Prostate gland (tissue), 2 donors: Measurements from ENCODE around the gene PHF12. TPM values are rescaled to one million over a fixed set of nuclear protein-coding genes. Genes with fewer than 3 reads are reported as not detected.

Experiments used
- DNase-seq: peaks from one replicate; pipeline ENCODE4 v3.0.0-alpha.2; 2019; ENCODE audit warnings: low spot score
- H3K27ac ChIP-seq, 2 donors: fragments of 200-600 bp; sonication (generic); 2 replicates each; pipeline ENCODE4 v1.5.1; 2017 to 2019
- H3K27me3 ChIP-seq: fragments of 200-600 bp; sonication (generic); replicated peaks from 2 replicates; pipeline ENCODE4 v1.5.1; 2019; ENCODE audit not compliant: insufficient read depth
- H3K36me3 ChIP-seq, 2 donors: fragments of 200-600 bp; sonication (generic); 1 replicate in 1 of 2; 2 replicates in 1 of 2; pipeline versions ENCODE4 v1.5.1 to v1.8.1; 2017 to 2019
- H3K4me1 ChIP-seq: fragments of 200-600 bp; sonication (generic); replicated peaks from 2 replicates; pipeline ENCODE4 v1.5.1; 2019
- H3K4me3 ChIP-seq, 2 donors: fragments of 200-600 bp; sonication (generic); 2 replicates each; pipeline ENCODE4 v1.5.1; 2017 to 2019
- H3K9me3 ChIP-seq: fragments of 200-600 bp; sonication (generic); 2 replicates; pipeline ENCODE4 v1.5.1; 2017
- POLR2A ChIP-seq: fragments of 450-650 bp; IDR thresholded peaks from one replicate; pipeline ENCODE4 v1.6.1; 2016; ENCODE audit warnings: antibody characterized with exemption, mild to moderate bottlenecking
- POLR2AphosphoS5 ChIP-seq: sonication (generic); formaldehyde crosslinking; IDR thresholded peaks from one replicate; pipeline ENCODE4 v1.6.1; 2017; ENCODE audit warnings: antibody characterized with exemption
- WGBS: methylation state at CpG from one replicate; pipeline ENCODE4 v1.1.5; 2018; 5-methylcytosine and 5-hydroxymethylcytosine counted together
- intact Hi-C: fragments of 100-400 bp; cut with DNase I; formaldehyde crosslinking; loops from one replicate; pipeline ENCODE4 v1.14.2; 2022
- total RNA-seq, 2 donors: library from RNA; depleted of rRNA; stranded (reverse); fragments of >200 nt; gene quantifications; one replicate each; pipeline ENCODE4 v1.1.0, GENCODE V29; 2016
- TF ChIP-seq, protein P1 (sequence below), 4 experiments: fragments of 200-600 bp in 2 of 4; fragments of 450-650 bp in 2 of 4; sonication (generic) in 2 of 4; IDR thresholded peaks; 1 replicate in 3 of 4; 2 replicates in 1 of 4; pipeline ENCODE4 v1.5.1; 2016 to 2019; ENCODE audit warnings: antibody characterized with exemption in 4 of 4, mild to moderate bottlenecking in 2 of 4, moderate library complexity in 2 of 4

PHF12 gene
- total RNA-seq, 2 donors from 2014 or later: 74.9 to 112 TPM

DNA sequence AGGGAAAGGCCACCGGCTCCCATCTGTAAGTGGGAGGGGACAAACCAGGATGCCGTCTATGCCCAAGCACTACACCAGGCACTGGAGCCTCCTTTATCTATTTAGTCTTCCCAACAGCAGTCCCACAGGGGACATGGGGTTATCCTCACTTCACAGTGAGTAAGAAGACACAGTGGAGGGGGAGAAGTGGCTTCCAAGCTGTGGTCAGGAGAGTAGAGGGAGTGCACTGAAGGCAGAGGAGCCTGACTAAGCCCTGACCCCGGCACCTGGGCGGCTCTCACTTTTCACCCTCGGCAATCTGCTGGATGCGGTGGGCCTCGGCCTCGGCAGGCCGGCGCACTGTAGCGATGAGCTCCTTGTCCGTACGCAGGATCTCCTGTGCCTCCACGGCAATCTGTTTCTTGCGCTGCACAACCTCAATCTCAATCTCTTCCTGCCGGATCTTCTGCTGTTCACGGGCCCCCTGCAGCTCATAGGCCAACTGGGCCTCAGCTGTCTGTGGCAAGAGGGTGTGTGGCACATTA lies 69.7 kb downstream of the PHF12 start:
- WGBS: 93% methylated on average over 17 of the region's 17 CpGs
- no peaks in the 10 kb centered on the region for H3K27me3 ChIP-seq
- no peaks in the 10 kb centered on the region for H3K9me3 ChIP-seq
- no peaks in the 10 kb centered on the region for H3K4me1 ChIP-seq
- H3K27ac ChIP-seq: no peak overlapping the region
- peaks cover 23 to 44% of the 10 kb centered on the region in 2 donors for H3K36me3 ChIP-seq
- H3K4me3 ChIP-seq: no peak overlapping the region
- intact Hi-C loops: no loop called here
- DNase-seq: no peak
- TF ChIP-seq POLR2AphosphoS5: no peak
- TF ChIP-seq, protein P1, sequence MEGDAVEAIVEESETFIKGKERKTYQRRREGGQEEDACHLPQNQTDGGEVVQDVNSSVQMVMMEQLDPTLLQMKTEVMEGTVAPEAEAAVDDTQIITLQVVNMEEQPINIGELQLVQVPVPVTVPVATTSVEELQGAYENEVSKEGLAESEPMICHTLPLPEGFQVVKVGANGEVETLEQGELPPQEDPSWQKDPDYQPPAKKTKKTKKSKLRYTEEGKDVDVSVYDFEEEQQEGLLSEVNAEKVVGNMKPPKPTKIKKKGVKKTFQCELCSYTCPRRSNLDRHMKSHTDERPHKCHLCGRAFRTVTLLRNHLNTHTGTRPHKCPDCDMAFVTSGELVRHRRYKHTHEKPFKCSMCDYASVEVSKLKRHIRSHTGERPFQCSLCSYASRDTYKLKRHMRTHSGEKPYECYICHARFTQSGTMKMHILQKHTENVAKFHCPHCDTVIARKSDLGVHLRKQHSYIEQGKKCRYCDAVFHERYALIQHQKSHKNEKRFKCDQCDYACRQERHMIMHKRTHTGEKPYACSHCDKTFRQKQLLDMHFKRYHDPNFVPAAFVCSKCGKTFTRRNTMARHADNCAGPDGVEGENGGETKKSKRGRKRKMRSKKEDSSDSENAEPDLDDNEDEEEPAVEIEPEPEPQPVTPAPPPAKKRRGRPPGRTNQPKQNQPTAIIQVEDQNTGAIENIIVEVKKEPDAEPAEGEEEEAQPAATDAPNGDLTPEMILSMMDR (IDR thresholded peaks at IDR 0.05): no peak
- TF ChIP-seq POLR2A: no peak

DNA sequence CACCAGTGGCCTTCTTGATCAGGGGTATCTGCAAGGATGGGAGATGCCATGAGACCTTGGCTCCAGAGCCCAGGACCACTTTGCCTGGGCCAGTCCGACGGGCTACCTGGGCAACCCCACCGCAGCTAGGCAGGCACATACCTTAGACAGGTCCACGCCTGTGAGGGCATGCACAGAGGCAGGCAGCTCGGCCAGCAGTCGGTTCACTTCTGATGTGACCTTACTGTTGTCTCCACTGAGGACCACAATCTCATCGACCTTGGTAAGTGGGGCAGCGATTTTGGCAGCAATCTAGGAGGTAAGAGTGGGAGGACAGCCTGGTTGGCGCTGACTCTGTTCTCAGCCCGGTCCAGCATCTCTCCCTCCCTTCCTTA lies 70.8 kb downstream of the PHF12 start:
- H3K9me3 ChIP-seq: no peaks in the 10 kb centered on the region
- 59% methylated on average over 10 of the region's 10 CpGs for WGBS
- peaks cover 23 to 44% of the 10 kb centered on the region in 2 donors for H3K36me3 ChIP-seq
- H3K27ac ChIP-seq: no peak overlapping the region
- no peak for TF ChIP-seq POLR2AphosphoS5
- TF ChIP-seq POLR2A: no peak
- TF ChIP-seq, protein P1 (IDR thresholded peaks at IDR 0.05): no peak
- intact Hi-C loops: no loop called here
- no peaks in the 10 kb centered on the region for H3K27me3 ChIP-seq
- DNase-seq: no peak
- H3K4me3 ChIP-seq: no peak overlapping the region
- H3K4me1 ChIP-seq: no peaks in the 10 kb centered on the region

DNA sequence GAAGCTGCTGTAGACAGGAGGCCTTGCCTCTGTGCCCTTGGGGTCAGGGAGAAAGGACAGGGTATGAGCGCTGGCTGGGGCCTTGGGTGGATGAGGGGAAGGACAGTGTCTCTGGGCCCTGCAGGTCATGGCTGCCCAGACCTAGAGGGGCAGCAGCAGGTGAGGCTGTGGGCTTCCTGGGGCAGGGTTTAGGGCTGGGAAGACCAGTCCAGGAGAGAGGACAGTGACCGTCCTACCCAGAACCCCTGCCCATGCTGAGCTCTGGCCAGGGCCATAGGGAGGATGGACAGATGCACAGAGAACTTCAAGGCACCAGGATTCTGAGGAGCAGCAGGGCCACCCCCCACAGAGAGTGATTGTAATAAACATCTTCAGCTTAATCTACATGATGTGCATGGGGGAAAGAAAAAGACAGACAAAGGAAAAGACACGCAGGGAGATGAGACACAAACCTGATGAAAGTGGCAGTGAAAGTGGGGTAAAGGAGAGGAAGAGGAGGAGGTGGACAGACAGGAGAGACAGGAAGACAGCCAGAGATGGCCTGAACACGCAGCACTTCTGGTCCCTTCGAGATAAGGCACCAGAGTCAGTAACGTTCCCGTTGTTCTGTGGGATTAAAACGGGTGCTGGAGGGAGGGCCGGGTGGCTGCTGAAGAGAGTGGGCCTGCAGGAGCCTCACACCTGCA lies 71.3 kb downstream of the PHF12 start:
- H3K27ac ChIP-seq: no peak overlapping the region
- WGBS: 72% methylated on average over 9 of the region's 9 CpGs
- DNase-seq: no peak
- intact Hi-C loops: no loop called here
- peaks cover 23 to 44% of the 10 kb centered on the region in 2 donors for H3K36me3 ChIP-seq
- no peaks in the 10 kb centered on the region for H3K27me3 ChIP-seq
- no peak overlapping the region for H3K4me3 ChIP-seq
- H3K4me1 ChIP-seq: no peaks in the 10 kb centered on the region
- TF ChIP-seq, protein P1 (IDR thresholded peaks at IDR 0.05): no peak
- TF ChIP-seq POLR2A (no peak), POLR2AphosphoS5 (no peak)
- no peaks in the 10 kb centered on the region for H3K9me3 ChIP-seq

DNA sequence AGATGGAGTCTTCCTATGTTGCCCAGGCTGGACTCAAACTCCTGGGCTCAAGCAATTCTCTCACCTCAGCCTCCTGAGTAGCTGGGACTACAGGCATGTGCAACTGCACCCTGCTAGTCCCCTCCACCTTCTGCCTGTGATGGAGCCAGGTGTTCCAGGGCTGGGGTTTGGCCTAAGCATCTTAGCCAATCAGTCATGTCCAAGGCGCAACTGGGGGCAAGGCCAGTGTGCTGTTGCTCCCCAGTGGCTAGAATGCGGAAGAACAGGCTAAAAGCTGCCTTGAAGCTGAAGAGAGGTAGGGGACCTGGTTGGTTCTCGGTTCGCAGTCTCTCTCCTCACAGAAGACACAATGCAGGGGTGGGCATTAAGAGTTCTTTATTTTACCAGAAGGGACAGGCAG lies 72.3 kb downstream of the PHF12 start:
- no peak for DNase-seq
- intact Hi-C loops: no loop called here
- H3K4me3 ChIP-seq: no peak overlapping the region
- H3K9me3 ChIP-seq: no peaks in the 10 kb centered on the region
- no peak overlapping the region for H3K27ac ChIP-seq
- no peaks in the 10 kb centered on the region for H3K27me3 ChIP-seq
- WGBS: 56% methylated on average over 4 of the region's 4 CpGs
- TF ChIP-seq, protein P1 (IDR thresholded peaks at IDR 0.05): peak in 2 of 4 experiments; percentile 26 to 38
- no peak for TF ChIP-seq POLR2A
- TF ChIP-seq POLR2AphosphoS5: no peak
- H3K36me3 ChIP-seq: peaks cover 23 to 44% of the 10 kb centered on the region in 2 donors
- no peaks in the 10 kb centered on the region for H3K4me1 ChIP-seq
